ENCODE measurements around the gene FUT7.

The FUT7 gene

DNA sequence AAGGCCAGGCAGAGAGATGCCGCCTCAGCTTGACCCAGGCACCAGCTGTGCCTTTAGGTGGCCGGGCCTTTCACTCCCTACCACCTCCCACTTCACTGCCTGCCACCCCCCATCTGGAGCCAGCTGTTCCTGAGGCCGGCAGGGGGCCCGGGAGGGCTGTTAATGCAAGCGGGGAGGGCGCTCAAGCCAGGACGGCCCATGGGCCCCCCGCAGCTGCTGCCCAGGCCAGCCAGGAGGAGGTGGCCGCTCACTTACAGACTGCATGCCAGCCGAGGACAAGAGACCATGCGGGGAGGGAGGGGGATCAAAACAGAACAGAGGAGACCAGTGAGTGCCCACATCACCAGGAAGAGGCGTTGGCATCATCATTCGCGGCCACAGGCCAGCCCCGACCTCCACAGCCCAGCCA lies 8.3 kb downstream of the FUT7 start:
- no peak for DNase-seq (ENCODE audit: low spot score)
- no peak overlapping the region for H3K4me3 ChIP-seq
- H3K27ac ChIP-seq, result peak overlapping the region in 1 of 2 donors; percentile 37
- TF ChIP-seq, protein P1, sequence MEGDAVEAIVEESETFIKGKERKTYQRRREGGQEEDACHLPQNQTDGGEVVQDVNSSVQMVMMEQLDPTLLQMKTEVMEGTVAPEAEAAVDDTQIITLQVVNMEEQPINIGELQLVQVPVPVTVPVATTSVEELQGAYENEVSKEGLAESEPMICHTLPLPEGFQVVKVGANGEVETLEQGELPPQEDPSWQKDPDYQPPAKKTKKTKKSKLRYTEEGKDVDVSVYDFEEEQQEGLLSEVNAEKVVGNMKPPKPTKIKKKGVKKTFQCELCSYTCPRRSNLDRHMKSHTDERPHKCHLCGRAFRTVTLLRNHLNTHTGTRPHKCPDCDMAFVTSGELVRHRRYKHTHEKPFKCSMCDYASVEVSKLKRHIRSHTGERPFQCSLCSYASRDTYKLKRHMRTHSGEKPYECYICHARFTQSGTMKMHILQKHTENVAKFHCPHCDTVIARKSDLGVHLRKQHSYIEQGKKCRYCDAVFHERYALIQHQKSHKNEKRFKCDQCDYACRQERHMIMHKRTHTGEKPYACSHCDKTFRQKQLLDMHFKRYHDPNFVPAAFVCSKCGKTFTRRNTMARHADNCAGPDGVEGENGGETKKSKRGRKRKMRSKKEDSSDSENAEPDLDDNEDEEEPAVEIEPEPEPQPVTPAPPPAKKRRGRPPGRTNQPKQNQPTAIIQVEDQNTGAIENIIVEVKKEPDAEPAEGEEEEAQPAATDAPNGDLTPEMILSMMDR (IDR thresholded peaks at IDR 0.05), result no peak

DNA sequence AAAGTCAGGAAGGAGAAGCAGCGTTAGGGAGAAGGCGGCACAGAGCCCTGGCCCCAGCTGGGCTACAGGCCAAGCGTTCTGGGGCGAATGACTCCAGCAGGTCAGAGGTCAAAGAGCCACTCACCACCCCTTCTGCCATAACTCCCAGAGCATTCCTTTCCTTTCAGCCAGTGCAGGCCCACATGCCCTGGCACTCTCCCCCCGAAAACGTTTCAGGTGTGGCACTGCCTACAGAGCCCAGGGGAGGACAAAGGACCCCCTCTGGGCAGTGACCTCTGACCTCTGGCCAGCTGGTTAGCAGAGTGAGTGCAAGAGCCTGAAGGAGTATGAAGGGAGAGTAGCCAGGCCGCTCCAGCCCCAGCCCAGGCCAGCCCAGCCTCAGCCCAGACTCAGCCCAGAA lies 8.7 kb downstream of the FUT7 start:
- TF ChIP-seq, protein P1 (IDR thresholded peaks at IDR 0.05), result no peak
- Histone ChIP-seq H3K27ac (peak overlapping the region in 1 of 2 donors; percentile 37), H3K4me3 (no peak overlapping the region)
- DNase-seq (ENCODE audit: low spot score), result no peak

DNA sequence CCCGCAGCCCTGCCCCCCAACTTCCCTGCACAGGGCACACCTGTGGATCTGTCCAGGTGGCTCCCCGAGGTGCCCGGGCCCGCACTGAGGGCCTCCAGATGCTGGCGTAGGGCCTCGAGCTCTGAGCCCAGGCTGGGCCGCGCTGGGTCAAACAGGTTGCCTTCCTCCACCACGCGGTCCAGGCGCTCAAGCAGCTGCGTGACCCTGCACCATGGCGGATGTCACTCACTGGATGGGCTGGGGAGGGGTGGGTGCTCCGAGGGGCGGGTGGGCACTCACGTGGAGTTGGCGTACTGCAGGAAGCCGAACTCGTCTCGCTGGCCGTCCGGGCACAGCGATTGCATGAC lies 9.3 kb downstream of the FUT7 start:
- no peak for DNase-seq (ENCODE audit: low spot score)
- Histone ChIP-seq H3K4me3 (no peak overlapping the region), H3K27ac (peak overlapping the region in 1 of 2 donors; percentile 22)
- TF ChIP-seq, protein P1 (IDR thresholded peaks at IDR 0.05), result no peak

DNA sequence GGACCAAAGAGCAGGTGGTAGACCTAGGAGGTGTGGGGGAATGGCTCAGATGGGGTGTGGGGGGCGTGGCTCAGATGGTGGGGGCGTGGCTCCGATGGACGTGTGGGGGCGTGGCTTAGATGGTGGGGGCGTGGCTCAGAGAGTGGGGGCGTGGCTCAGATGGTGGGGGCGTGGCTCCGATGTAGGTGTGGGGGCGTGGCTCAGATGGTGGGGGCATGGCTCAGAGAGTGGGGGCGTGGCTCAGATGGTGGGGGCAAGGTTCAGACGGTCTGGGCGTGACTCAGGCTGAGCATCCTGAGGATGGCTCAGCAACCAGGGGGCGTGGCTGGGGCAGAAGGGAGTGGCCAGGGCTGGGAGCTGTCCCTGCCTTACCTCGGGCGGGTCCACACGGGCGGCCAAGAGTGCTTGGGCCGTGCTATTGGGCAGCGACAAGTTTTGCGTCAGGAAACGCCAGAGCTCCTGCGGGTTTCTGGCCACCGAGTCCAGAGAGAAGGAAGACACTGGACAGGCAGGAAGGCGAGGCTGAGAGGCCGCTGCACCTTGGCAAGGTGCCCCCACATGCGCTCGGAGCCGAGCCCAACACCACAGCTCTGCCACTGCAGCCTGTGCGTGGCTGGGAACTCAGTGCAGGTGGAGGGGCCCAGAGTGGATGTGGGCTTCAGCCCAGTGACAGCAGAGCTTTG lies 9.8 kb downstream of the FUT7 start:
- no peak for DNase-seq (ENCODE audit: low spot score)
- TF ChIP-seq, protein P1 (IDR thresholded peaks at IDR 0.05), result no peak
- Histone ChIP-seq H3K27ac (peak overlapping the region in 1 of 2 donors; percentile 22), H3K4me3 (no peak overlapping the region)

DNA sequence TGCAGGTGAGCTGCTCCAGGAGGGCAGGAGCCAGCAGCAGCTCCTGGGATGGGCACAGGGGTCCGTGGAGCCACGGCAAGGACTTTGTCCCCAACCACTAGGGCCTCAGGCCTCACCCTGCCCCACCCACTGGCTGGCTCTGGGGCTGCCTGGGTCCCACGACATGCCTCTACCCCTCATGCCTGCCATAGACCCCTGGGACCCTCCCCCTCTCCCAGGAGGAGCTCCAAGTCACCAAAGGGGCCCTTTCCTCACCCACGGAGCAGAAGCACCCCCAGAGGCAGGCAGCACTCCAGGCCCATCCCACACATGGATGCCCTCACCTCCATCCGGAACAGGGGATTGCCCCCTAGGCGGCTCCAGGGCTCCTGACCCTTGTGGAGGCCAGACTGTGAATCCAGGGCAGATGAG lies 10.3 kb downstream of the FUT7 start:
- Histone ChIP-seq H3K4me3 (no peak overlapping the region), H3K27ac (no peak overlapping the region)
- TF ChIP-seq, protein P1 (IDR thresholded peaks at IDR 0.05), result no peak
- no peak for DNase-seq (ENCODE audit: low spot score)

DNA sequence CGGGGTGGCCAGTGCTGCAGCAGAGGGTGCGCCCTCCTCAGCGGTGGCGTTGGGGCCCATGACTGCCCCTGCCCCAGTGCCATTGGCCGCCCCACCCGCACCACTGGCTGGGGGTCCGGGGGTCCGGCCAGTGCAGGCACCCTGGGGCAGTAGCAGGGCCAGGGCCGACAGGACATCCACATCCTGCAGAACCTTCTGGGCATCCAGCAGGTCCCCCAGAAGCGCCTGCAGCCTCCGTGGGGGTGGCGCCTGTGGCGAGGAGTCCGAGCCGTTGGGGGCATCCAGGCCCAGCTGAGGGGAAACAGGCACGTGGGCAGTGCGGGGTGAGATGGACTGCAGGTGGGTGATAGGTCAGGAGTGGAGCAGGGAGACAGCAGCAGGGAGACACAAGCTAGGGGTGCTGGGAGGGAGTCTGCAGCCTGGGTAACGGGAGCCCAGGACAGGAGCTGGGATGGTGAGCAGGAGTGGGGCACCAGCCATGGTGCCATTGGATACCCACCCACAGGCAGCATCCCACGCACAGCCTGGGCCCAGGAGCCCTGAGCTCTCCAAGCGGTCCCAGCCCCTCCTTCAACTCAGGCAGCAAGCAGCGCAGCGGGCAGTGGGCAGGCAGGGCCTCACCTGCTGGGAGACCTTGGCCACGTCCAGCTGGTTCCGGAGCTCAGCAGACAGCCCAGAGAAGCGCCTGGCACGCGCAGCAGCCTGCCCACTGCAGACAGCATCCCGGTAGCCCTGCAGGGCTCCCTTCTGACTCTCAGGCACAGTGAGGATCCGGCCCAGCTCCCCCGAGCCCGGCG lies 10.9 kb downstream of the FUT7 start:
- Histone ChIP-seq H3K4me3 (no peak overlapping the region), H3K27ac (no peak overlapping the region)
- no peak for DNase-seq (ENCODE audit: low spot score)
- TF ChIP-seq, protein P1 (IDR thresholded peaks at IDR 0.05), result no peak
